Activated CD8-positive, alpha-beta memory T cell treated with anti-CD3 and anti-CD28 coated beads, Interleukin-2, amount 50 U/mL, for 24 hours (primary cell): Measurements from ENCODE around the gene PCIF1.
"Not testable (repeated sequence)": the region's sequence is repeated elsewhere in the genome, so short reads cannot be mapped to it uniquely, and the experiment has no call there.

Experiments used
- DNase-seq: peaks from one replicate; pipeline ENCODE4 v3.0.0-alpha.2; 2020; ENCODE audit errors: extremely low read depth

Gene PCIF1

GRCh38 chr20:45924391-45925261, 9.9 kb upstream of the PCIF1 start:
- no peak for DNase-seq

GRCh38 chr20:45925821-45926506, 8.5 kb upstream of the PCIF1 start:
- DNase-seq, result no peak

- DNase-seq, result no peak
Observed at GRCh38 chr20:45926731-45927070, 7.8 kb upstream of the PCIF1 start.

- no peak for DNase-seq
Observed at GRCh38 chr20:45927071-45927878, 7.2 kb upstream of the PCIF1 start.

- DNase-seq, result not testable (repeated sequence)
Observed at GRCh38 chr20:45931680-45932079, 2.8 kb upstream of the PCIF1 start.

GRCh38 chr20:45933266-45934045, 1.0 kb upstream of the PCIF1 start:
- DNase-seq, result no peak

- no peak for DNase-seq
Observed at GRCh38 chr20:45934046-45934585, 367 bp upstream of the PCIF1 start.

GRCh38 chr20:45935416-45936046, 1.0 kb downstream of the PCIF1 start:
- no peak for DNase-seq

- DNase-seq, result no peak
Observed at GRCh38 chr20:45937765-45938164, 3.3 kb downstream of the PCIF1 start.

- no peak for DNase-seq
Observed at GRCh38 chr20:45938727-45939438, 4.4 kb downstream of the PCIF1 start.

- no peak for DNase-seq
Observed at GRCh38 chr20:45940053-45940452, 5.6 kb downstream of the PCIF1 start.

GRCh38 chr20:45940469-45940868, 6.0 kb downstream of the PCIF1 start:
- DNase-seq, result no peak

- no peak for DNase-seq
Observed at GRCh38 chr20:45943613-45944012, 9.1 kb downstream of the PCIF1 start.

GRCh38 chr20:45944151-45944964, 9.9 kb downstream of the PCIF1 start:
- DNase-seq, result no peak

- DNase-seq, result no peak
Observed at GRCh38 chr20:45944965-45945677, 10.6 kb downstream of the PCIF1 start.

- DNase-seq, result no peak
Observed at GRCh38 chr20:45945678-45946148, 11.2 kb downstream of the PCIF1 start.

- DNase-seq, result no peak
Observed at GRCh38 chr20:45946149-45946970, 11.9 kb downstream of the PCIF1 start.
